Muscle layer of colon (tissue), 2 donors: ENCODE measurements around the gene ME1.
"Not testable (repeated sequence)": the region's sequence is repeated elsewhere in the genome, so short reads cannot be mapped to it uniquely, and the experiment has no call there.

ENCODE experiments used
- H3K27ac ChIP-seq: one replicate; pipeline ENCODE4 v1.7.0; 2013; ENCODE audit warnings: low read depth, mild to moderate bottlenecking, low read length, moderate library complexity
- H3K27me3 ChIP-seq, 2 donors: one replicate each; pipeline ENCODE4 v1.7.0; 2013; ENCODE audit warnings: low read length in 2 of 2, mild to moderate bottlenecking in 2 of 2; ENCODE audit not compliant: insufficient read depth in 2 of 2, control insufficient read depth in 1 of 2
- H3K36me3 ChIP-seq: one replicate; pipeline ENCODE4 v1.7.0; 2013; ENCODE audit warnings: mild to moderate bottlenecking, low read length; ENCODE audit not compliant: insufficient read depth
- H3K4me1 ChIP-seq: one replicate; pipeline ENCODE4 v1.7.0; 2013; ENCODE audit warnings: mild to moderate bottlenecking, low read length; ENCODE audit not compliant: insufficient read depth
- H3K4me3 ChIP-seq, 2 donors: one replicate each; pipeline ENCODE4 v1.7.0; 2013; ENCODE audit warnings: low read length in 2 of 2, low read depth in 1 of 2, mild to moderate bottlenecking in 1 of 2, moderate library complexity in 1 of 2
- H3K9ac ChIP-seq: one replicate; pipeline ENCODE4 v1.7.0; 2013; ENCODE audit warnings: low read length
- H3K9me3 ChIP-seq: one replicate; pipeline ENCODE4 v1.7.0; 2013; ENCODE audit warnings: mild to moderate bottlenecking, low read length
- donor health status: abdominal sarcoma.
- donor health status: Adenocarcinoma of cecum.

Gene ME1

GRCh38 chr6:83294676-83295075 lies 136.2 kb downstream of the ME1 start:
- H3K27me3 ChIP-seq: no peaks in the 10 kb centered on the region
- H3K9me3 ChIP-seq: no peaks in the 10 kb centered on the region
- H3K27ac ChIP-seq: no peak overlapping the region
- no peaks in the 10 kb centered on the region for H3K4me1 ChIP-seq
- H3K9ac ChIP-seq: no peak overlapping the region
- H3K36me3 ChIP-seq: no peaks in the 10 kb centered on the region
- H3K4me3 ChIP-seq: no peak overlapping the region

- H3K4me1 ChIP-seq: no peaks in the 10 kb centered on the region
- no peaks in the 10 kb centered on the region for H3K36me3 ChIP-seq
- no peak overlapping the region for H3K4me3 ChIP-seq
- H3K9ac ChIP-seq: no peak overlapping the region
- no peaks in the 10 kb centered on the region for H3K9me3 ChIP-seq
- H3K27me3 ChIP-seq: no peaks in the 10 kb centered on the region
- H3K27ac ChIP-seq: no peak overlapping the region
These were observed 137.7 kb downstream of the ME1 start for GRCh38 chr6:83292900-83293843.

GRCh38 chr6:83287298-83287697 lies 143.6 kb downstream of the ME1 start:
- not testable (repeated sequence) for H3K4me3 ChIP-seq, H3K9ac ChIP-seq, H3K4me1 ChIP-seq, H3K27ac ChIP-seq, H3K9me3 ChIP-seq, H3K36me3 ChIP-seq, H3K27me3 ChIP-seq

- H3K27me3 ChIP-seq: no peaks in the 10 kb centered on the region
- no peaks in the 10 kb centered on the region for H3K4me1 ChIP-seq
- no peak overlapping the region for H3K9ac ChIP-seq
- H3K36me3 ChIP-seq: no peaks in the 10 kb centered on the region
- H3K4me3 ChIP-seq: no peak overlapping the region
- H3K9me3 ChIP-seq: no peaks in the 10 kb centered on the region
- no peak overlapping the region for H3K27ac ChIP-seq
These were observed 144.9 kb downstream of the ME1 start for GRCh38 chr6:83285917-83286316.

- no peak overlapping the region for H3K9ac ChIP-seq
- no peak overlapping the region for H3K27ac ChIP-seq
- H3K4me3 ChIP-seq: no peak overlapping the region
- H3K27me3 ChIP-seq: no peaks in the 10 kb centered on the region
- no peaks in the 10 kb centered on the region for H3K4me1 ChIP-seq
- H3K9me3 ChIP-seq: no peaks in the 10 kb centered on the region
- no peaks in the 10 kb centered on the region for H3K36me3 ChIP-seq
These were observed 157.3 kb downstream of the ME1 start for GRCh38 chr6:83273596-83273995.

GRCh38 chr6:83270971-83271719 lies 159.7 kb downstream of the ME1 start:
- no peak overlapping the region for H3K27ac ChIP-seq
- H3K36me3 ChIP-seq: no peaks in the 10 kb centered on the region
- H3K4me3 ChIP-seq: no peak overlapping the region
- H3K9ac ChIP-seq: no peak overlapping the region
- H3K9me3 ChIP-seq: no peaks in the 10 kb centered on the region
- H3K4me1 ChIP-seq: no peaks in the 10 kb centered on the region
- no peaks in the 10 kb centered on the region for H3K27me3 ChIP-seq

- no peaks in the 10 kb centered on the region for H3K4me1 ChIP-seq
- no peak overlapping the region for H3K4me3 ChIP-seq
- H3K9me3 ChIP-seq: no peaks in the 10 kb centered on the region
- no peak overlapping the region for H3K9ac ChIP-seq
- H3K36me3 ChIP-seq: no peaks in the 10 kb centered on the region
- H3K27ac ChIP-seq: no peak overlapping the region
- H3K27me3 ChIP-seq: no peaks in the 10 kb centered on the region
These were observed 165.5 kb downstream of the ME1 start for GRCh38 chr6:83265384-83265783.

- H3K9me3 ChIP-seq: no peaks in the 10 kb centered on the region
- no peaks in the 10 kb centered on the region for H3K27me3 ChIP-seq
- H3K36me3 ChIP-seq: no peaks in the 10 kb centered on the region
- H3K4me1 ChIP-seq: no peaks in the 10 kb centered on the region
- H3K4me3 ChIP-seq: no peak overlapping the region
- no peak overlapping the region for H3K27ac ChIP-seq
- no peak overlapping the region for H3K9ac ChIP-seq
These were observed 170.3 kb downstream of the ME1 start for GRCh38 chr6:83260577-83260976.

- no peaks in the 10 kb centered on the region for H3K27me3 ChIP-seq
- H3K4me1 ChIP-seq: no peaks in the 10 kb centered on the region
- no peaks in the 10 kb centered on the region for H3K9me3 ChIP-seq
These were observed 172.3 kb downstream of the ME1 start for GRCh38 chr6:83258517-83258916.

GRCh38 chr6:83257791-83258190 lies 173.1 kb downstream of the ME1 start:
- no peak overlapping the region for H3K9ac ChIP-seq
- no peak overlapping the region for H3K27ac ChIP-seq
- H3K36me3 ChIP-seq: no peaks in the 10 kb centered on the region
- H3K9me3 ChIP-seq: no peaks in the 10 kb centered on the region
- H3K4me3 ChIP-seq: no peak overlapping the region
- H3K27me3 ChIP-seq: no peaks in the 10 kb centered on the region
- no peaks in the 10 kb centered on the region for H3K4me1 ChIP-seq

More at GRCh38 chr6:83258517-83258916, 172.3 kb downstream of the ME1 start:
- H3K27ac ChIP-seq: no peak overlapping the region
- H3K4me3 ChIP-seq: no peak overlapping the region
- no peak overlapping the region for H3K9ac ChIP-seq
- H3K36me3 ChIP-seq: no peaks in the 10 kb centered on the region

- not testable (repeated sequence) for H3K9me3 ChIP-seq, H3K27me3 ChIP-seq, H3K9ac ChIP-seq, H3K4me1 ChIP-seq, H3K27ac ChIP-seq, H3K4me3 ChIP-seq, H3K36me3 ChIP-seq
These were observed 174.1 kb downstream of the ME1 start for GRCh38 chr6:83256719-83257118.
